AG04449 (cell line): Measurements from ENCODE around the gene LRCH4.

Source experiments
- CTCF ChIA-PET: fragments of 350-600 bp; formaldehyde crosslinking; extraction: SDS; loops from one replicate; lab custom pipeline; 2021; ENCODE audit warnings: antibody characterized with exemption; lab: Yijun Ruan, JAX
- POLR2A ChIA-PET: fragments of 400-600, 350-600 bp; formaldehyde crosslinking; extraction: SDS; loops from one replicate; lab custom pipeline; 2020; ENCODE audit warnings: antibody characterized with exemption, inconsistent platforms; lab: Yijun Ruan, JAX
- DNase-seq: peaks from one replicate; pipeline ENCODE4 v3.0.0-alpha.2; 2010; ENCODE audit warnings: low read depth, low spot score
- H3K4me3 ChIP-seq: 2 replicates; pipeline ENCODE4 v1.5.1; 2011; ENCODE audit warnings: low read depth, mild to moderate bottlenecking, control low read depth, low read length
- TF ChIP-seq, protein P1 (sequence below): IDR thresholded peaks from one replicate; pipeline ENCODE4 v1.5.1; 2011; ENCODE audit warnings: mild to moderate bottlenecking, moderate library complexity, low read length, control low read depth, inconsistent platforms; ENCODE audit not compliant: insufficient read depth; ENCODE audit errors: missing control alignments

The LRCH4 gene

DNA sequence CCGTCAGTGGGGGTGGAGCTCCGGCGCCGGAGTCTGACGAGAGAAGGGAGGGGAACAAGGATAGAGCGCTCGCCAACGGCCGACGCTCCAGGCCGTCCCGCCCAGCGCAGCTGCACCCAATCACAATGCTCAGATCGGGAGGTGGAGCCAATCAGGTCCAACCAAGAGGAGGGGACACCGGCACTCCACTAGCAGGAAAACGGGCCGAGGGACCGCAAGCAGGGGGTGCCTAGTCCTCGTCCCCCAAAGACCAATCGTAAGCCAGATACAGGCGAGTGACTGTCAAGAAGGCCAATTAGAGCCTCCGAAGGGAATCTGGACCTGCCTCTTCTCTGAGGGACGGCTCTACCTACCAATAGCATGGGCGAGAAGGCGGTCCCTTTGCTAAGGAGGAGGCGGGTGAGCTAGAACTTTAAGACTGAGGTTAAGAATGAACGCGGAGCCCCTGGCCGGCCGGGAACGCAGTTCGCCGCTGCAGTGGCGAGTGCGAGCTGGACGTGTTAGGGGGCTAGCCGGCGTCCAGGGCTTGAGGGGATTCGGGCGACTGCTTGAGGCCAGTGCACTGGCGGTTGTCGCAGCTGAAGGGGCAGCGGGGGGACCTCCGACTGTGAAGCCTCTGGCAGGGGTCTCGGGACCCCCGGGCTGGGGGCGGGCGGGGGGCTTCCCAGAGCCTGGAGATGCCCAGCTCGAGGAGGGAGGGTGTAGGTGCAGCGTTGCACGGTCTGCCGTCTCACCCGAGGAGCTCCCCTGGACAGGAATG is 517 bp upstream of the LRCH4 start, which contains the start of gene FBXO24:
Gene FBXO24, plus strand, starts transcription at position 63 of the 760 bp plus-strand sequence. Its CDS starts 298 bp downstream, at position 361.
- POLR2A ChIA-PET, result interaction anchor here (0.6 to 3.8 kb wide), 25 partner anchors 8 to 300 kb away, joined by 3 to 48 read pairs (median 5); partner anchors contain the start of genes GNB2, MOSPD3, PCOLCE and POP7
- H3K4me3 ChIP-seq, result peak within 1 kb of the TSS; percentile 92
- CTCF ChIA-PET, result interaction anchor here (0.6 to 13.2 kb wide), 18 partner anchors 10 to 156 kb away, joined by 3 to 138 read pairs (median 5); partner anchors contain the start of genes MOSPD3, PCOLCE and POP7
- TF ChIP-seq, protein P1, sequence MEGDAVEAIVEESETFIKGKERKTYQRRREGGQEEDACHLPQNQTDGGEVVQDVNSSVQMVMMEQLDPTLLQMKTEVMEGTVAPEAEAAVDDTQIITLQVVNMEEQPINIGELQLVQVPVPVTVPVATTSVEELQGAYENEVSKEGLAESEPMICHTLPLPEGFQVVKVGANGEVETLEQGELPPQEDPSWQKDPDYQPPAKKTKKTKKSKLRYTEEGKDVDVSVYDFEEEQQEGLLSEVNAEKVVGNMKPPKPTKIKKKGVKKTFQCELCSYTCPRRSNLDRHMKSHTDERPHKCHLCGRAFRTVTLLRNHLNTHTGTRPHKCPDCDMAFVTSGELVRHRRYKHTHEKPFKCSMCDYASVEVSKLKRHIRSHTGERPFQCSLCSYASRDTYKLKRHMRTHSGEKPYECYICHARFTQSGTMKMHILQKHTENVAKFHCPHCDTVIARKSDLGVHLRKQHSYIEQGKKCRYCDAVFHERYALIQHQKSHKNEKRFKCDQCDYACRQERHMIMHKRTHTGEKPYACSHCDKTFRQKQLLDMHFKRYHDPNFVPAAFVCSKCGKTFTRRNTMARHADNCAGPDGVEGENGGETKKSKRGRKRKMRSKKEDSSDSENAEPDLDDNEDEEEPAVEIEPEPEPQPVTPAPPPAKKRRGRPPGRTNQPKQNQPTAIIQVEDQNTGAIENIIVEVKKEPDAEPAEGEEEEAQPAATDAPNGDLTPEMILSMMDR, result no peak
- DNase-seq, result peak; percentile 100

DNA sequence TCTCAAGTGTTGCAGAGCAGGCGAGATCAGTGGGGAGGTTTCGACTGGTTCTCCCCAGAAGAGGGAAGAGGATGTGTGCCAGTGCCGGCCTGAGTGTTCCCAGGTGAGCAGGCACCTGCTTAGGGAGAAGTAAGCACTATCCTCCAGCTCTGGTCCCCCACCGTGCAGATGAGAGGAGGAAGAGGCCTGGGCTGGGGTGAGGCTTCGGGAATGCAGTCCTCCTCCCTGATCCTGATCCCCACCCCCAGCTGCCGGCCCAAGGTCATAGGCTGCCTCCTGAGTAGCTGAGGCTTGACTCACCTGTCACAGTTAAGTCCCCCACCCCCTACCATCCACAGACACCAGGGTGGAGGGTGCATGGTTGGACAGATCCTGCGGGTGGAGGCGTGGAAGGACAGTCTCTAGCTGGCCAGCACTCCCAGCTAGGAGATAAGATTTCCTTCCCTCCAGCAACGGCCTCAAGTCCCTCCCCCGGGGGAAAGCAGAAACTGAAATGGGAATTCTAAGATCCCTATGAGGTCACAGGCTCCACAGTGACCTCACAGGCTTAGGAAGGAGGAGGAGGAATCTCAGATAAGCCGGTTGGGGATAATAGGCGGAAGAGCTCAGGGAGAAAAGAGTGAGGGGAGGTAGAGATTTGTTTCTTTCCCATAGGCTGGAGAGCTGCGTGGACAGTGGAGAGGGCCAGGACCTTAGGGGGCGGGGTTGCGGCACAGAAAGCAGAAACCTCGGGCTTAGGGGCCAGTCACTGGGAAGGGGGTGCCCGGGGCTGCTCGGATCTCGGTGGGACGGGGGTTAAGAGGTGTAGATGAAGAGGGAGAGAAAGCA is 1.0 kb downstream of the LRCH4 start:
- no peak for DNase-seq
- CTCF ChIA-PET, result interaction anchor here (0.8 to 13.2 kb wide), 13 partner anchors 11 to 268 kb away, joined by 3 to 138 read pairs (median 11); partner anchors contain the start of genes PCOLCE, POP7 and SLC12A9
- POLR2A ChIA-PET, result interaction anchor here (0.6 to 3.8 kb wide), 12 partner anchors 9 to 301 kb away, joined by 3 to 48 read pairs (median 6); partner anchors contain the start of genes GIGYF1, MEPCE, PCOLCE and POP7
- TF ChIP-seq, protein P1, result no peak
- H3K4me3 ChIP-seq, result peak overlapping the region; percentile 84

DNA sequence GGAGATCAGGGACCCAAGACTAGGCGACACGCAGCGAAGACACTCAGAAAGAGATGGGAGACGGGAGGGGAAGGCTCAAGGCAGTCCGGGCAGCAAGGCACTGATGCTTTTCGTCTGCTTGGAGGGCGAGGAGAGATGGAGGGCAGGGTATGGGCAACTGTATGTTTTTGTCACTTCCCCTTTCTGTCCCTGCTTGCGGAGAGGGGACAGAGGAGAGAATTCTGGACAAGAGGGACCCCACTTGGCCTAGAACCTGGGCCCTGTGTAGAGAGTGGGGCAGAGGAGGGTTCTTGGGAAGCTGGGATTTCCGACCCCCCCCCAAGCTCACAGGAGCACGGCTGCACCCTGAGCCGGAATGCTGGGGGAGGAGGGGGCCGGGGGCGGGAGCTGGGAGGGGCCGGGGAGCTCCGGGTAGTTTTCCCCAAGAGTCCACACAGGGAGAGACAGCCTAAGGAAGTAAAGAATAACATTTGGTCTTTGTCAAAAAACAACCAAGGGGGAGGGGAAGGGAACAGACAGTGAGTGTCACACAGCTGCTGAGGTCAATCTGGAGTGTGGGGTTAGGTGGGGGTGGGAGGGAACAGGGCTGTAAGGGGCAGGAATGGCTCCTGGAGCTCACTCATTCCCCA is 1.8 kb downstream of the LRCH4 start:
- POLR2A ChIA-PET, result interaction anchor here (0.9 to 3.8 kb wide), 7 partner anchors 8 to 155 kb away, joined by 3 to 48 read pairs (median 6); partner anchors contain the start of genes MEPCE, PCOLCE, POP7 and ZCWPW1

DNA sequence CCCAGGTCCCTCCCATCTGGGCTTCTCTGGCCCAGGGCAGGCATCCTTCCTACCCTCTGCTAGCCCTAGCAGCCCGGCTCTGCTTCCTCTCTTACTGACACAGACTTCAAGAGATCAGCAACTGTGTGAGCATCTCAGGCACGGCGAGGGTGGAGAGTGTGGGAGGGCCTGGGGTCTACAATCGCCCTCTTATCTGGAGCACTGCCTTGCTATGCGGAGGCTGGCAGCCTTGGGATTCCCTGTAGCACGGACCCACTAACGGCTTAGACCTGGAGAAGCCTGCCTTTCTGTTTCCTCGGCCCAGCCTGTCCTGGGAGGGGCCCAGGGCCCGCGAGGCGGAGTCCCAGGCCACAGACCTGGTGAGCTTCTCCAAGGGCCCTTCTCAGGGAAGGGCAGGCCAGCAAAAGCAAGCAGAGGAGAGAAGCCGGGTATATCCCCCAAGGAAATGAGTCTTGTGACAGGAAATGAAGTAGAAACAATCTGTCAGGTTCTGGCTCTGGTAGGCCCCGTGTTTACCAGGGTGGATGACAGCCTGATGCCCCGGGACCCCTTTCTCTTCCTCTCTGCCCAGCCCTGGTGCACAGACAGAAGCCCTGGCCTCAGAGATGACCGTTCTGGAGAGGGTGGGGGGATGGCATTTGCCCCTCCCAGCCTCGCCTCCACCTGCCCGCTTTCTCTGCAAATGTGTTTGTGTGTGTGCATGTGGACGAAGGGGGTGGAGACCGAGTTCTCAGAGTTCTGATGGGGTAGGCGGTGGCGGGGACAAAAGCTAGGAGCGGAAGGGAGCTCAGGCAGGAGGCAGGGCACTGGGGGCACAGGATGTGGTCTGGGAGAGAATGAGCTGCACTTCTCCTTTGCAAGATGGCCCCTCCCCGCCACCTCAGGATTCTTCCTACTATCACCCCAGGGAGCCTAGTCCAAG is 2.5 kb downstream of the LRCH4 start:
- DNase-seq, result no peak
- ChIA-PET POLR2A (interaction anchor here (3.2 to 3.8 kb wide), 2 partner anchors 19 to 122 kb away, joined by 8 to 48 read pairs; partner anchors contain the start of genes PCOLCE and POP7), CTCF (interaction anchor here (1.1 to 13.2 kb wide), 7 partner anchors 11 to 114 kb away, joined by 3 to 138 read pairs (median 8); partner anchors contain the start of gene PCOLCE)
- H3K4me3 ChIP-seq, result peak overlapping the region; percentile 38
- TF ChIP-seq, protein P1, result no peak

More for the DNA sequence above, 1.8 kb downstream of the LRCH4 start:
- CTCF ChIA-PET, result interaction anchor here (0.9 to 13.2 kb wide), 7 partner anchors 11 to 268 kb away, joined by 3 to 138 read pairs (median 11); partner anchors contain the start of genes PCOLCE and SLC12A9
- no peak for DNase-seq
- TF ChIP-seq, protein P1, result no peak
- H3K4me3 ChIP-seq, result peak overlapping the region; percentile 84

DNA sequence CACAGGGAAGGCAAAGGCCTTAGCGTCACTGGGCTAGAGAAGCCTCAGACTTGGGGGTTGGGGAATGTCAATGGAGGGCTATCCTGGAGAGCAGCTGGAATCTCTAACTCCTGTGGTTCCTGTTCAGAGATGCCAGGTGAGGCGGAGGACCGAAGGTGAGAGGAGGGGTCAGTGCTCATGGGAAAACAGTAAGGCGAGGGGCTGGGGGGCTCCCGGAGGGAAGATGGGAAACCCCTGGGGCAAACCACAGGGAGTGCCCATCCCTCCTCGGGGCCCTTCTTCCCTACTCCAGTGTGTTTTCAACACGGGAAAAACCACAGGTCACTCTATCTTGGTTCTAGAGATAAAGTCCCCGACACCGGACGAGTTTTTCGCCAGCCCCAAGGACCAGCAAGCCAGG is 3.3 kb downstream of the LRCH4 start:
- POLR2A ChIA-PET, result no interaction called here
- CTCF ChIA-PET, result interaction anchor here (1.1 to 13.2 kb wide), 3 partner anchors 20 to 114 kb away, joined by 3 to 138 read pairs (median 7); no protein-coding TSS in a partner anchor
- no peak for DNase-seq
- TF ChIP-seq, protein P1, result no peak
- no peak overlapping the region for H3K4me3 ChIP-seq
